ENCODE results near the gene KRT6B. TPM values are rescaled to one million over a fixed set of nuclear protein-coding genes. Genes with fewer than 3 reads are reported as not detected.
"Not testable (repeated sequence)": the region's sequence is repeated elsewhere in the genome, so short reads cannot be mapped to it uniquely, and the experiment has no call there.

The KRT6B gene
- total RNA-seq (ENCODE audit: unreplicated experiment) = not detected
- long read RNA-seq, partial matches to known transcripts = 1 of 1 reads
- long read RNA-seq, other reads (novel, unspliced or antisense) = 0 of 1 reads

- Mint-ChIP-seq H3K4me1 (ENCODE audit: unreplicated experiment) (no peaks in the 10 kb centered on the region), H3K9me3 (ENCODE audit: unreplicated experiment) (no peaks in the 10 kb centered on the region), H3K27me3 (ENCODE audit: unreplicated experiment) (peaks cover 1% of the 10 kb centered on the region), H3K4me3 (ENCODE audit: unreplicated experiment) (no peak within 1 kb of the TSS), H3K36me3 (ENCODE audit: low read depth, unreplicated experiment) (no peaks in the 10 kb centered on the region), H3K27ac (ENCODE audit: unreplicated experiment) (no peak within 1 kb of the TSS)
- no peak for DNase-seq (ENCODE audit: low spot score)
- TF ChIP-seq CTCF (IDR thresholded peaks at IDR 0.05; ENCODE audit: unreplicated experiment) = no peak
Observed at GRCh38 chr12:52452101-52452500, at the start of gene KRT6B. TSS of gene KRT6B (minus strand) at chr12:52452146. CDS start at chr12:52452078, 68 bp downstream.

- H3K9me3 Mint-ChIP-seq (ENCODE audit: unreplicated experiment) = no peaks in the 10 kb centered on the region
- no peaks in the 10 kb centered on the region for H3K36me3 Mint-ChIP-seq (ENCODE audit: low read depth, unreplicated experiment)
- no peaks in the 10 kb centered on the region for H3K27me3 Mint-ChIP-seq (ENCODE audit: unreplicated experiment)
- DNase-seq (ENCODE audit: low spot score) = no peak
- no peak overlapping the region for H3K4me3 Mint-ChIP-seq (ENCODE audit: unreplicated experiment)
- no peak overlapping the region for H3K27ac Mint-ChIP-seq (ENCODE audit: unreplicated experiment)
- H3K4me1 Mint-ChIP-seq (ENCODE audit: unreplicated experiment) = no peaks in the 10 kb centered on the region
- no peak for TF ChIP-seq CTCF (IDR thresholded peaks at IDR 0.05; ENCODE audit: unreplicated experiment)
Observed at GRCh38 chr12:52501490-52501889, 49.5 kb upstream of the KRT6B start.

- H3K4me3 Mint-ChIP-seq (ENCODE audit: unreplicated experiment); H3K4me1 Mint-ChIP-seq (ENCODE audit: unreplicated experiment); H3K27ac Mint-ChIP-seq (ENCODE audit: unreplicated experiment); H3K36me3 Mint-ChIP-seq (ENCODE audit: low read depth, unreplicated experiment); DNase-seq (ENCODE audit: low spot score); H3K9me3 Mint-ChIP-seq (ENCODE audit: unreplicated experiment); H3K27me3 Mint-ChIP-seq (ENCODE audit: unreplicated experiment): not testable (repeated sequence)
Observed at GRCh38 chr12:52500574-52500973, 48.6 kb upstream of the KRT6B start.

- peaks cover 8% of the 10 kb centered on the region for H3K4me1 Mint-ChIP-seq (ENCODE audit: unreplicated experiment)
- no peaks in the 10 kb centered on the region for H3K27me3 Mint-ChIP-seq (ENCODE audit: unreplicated experiment)
- no peak for TF ChIP-seq CTCF (IDR thresholded peaks at IDR 0.05; ENCODE audit: unreplicated experiment)
- no peak overlapping the region for H3K4me3 Mint-ChIP-seq (ENCODE audit: unreplicated experiment)
- no peaks in the 10 kb centered on the region for H3K36me3 Mint-ChIP-seq (ENCODE audit: low read depth, unreplicated experiment)
- H3K9me3 Mint-ChIP-seq (ENCODE audit: unreplicated experiment) = no peaks in the 10 kb centered on the region
- no peak for DNase-seq (ENCODE audit: low spot score)
- no peak overlapping the region for H3K27ac Mint-ChIP-seq (ENCODE audit: unreplicated experiment)
Observed at GRCh38 chr12:52499806-52500560, 48.0 kb upstream of the KRT6B start.

- Mint-ChIP-seq H3K4me1 (ENCODE audit: unreplicated experiment) (peaks cover 8% of the 10 kb centered on the region), H3K27me3 (ENCODE audit: unreplicated experiment) (peaks cover 4% of the 10 kb centered on the region), H3K4me3 (ENCODE audit: unreplicated experiment) (no peak overlapping the region), H3K36me3 (ENCODE audit: low read depth, unreplicated experiment) (no peaks in the 10 kb centered on the region), H3K9me3 (ENCODE audit: unreplicated experiment) (no peaks in the 10 kb centered on the region), H3K27ac (ENCODE audit: unreplicated experiment) (no peak overlapping the region)
- TF ChIP-seq CTCF (IDR thresholded peaks at IDR 0.05; ENCODE audit: unreplicated experiment) = no peak
- DNase-seq (ENCODE audit: low spot score) = no peak
Observed at GRCh38 chr12:52498946-52499345, 47.0 kb upstream of the KRT6B start.
